ENCODE data around the gene SLC12A6. TPM values are rescaled to one million over a fixed set of nuclear protein-coding genes. Genes with fewer than 3 reads are reported as not detected.

Gene SLC12A6
- total and polyA plus RNA-seq, 2 of the 13 experiments (the other 11 are each of a cell fraction or from before 2014, with no cell fraction given) = 15.2 to 30.1 TPM

DNA sequence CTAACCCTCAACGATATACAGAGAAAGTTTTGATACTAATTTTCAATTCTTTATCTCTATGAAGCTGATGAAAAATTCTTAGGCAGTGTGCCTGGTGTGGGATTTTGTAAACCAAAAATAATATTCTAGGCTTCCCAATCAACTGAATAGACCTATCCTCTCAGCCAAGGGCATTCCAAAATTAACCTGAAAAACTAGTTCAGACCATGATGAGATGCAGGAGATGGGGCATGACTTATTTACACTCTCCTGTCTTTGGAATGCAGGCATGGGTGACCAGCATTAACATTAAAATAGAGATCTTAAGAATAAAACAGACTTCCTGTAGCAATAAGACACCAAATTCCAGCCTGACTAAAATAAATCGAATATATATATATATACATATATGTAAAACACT is 37.2 kb upstream of the SLC12A6 start:
- BruUV-seq (replicated peaks) = no TSS peak
- whole genome bisulfite sequencing (ENCODE audit: low lambda C conversion rate) = 3% methylated on average over 2 of the region's 2 CpGs
- Histone ChIP-seq H3K4me1 (ENCODE audit: insufficient read depth, low read length) (no peaks in the 10 kb centered on the region), H3K9ac (ENCODE audit: insufficient read depth, low read depth, low read length) (no peak overlapping the region), H3K27ac (ENCODE audit: extremely low read length, insufficient read depth, low read length) (no peak overlapping the region), H3K79me2 (ENCODE audit: insufficient read depth, low read length) (no peaks in the 10 kb centered on the region), H3K4me3 (replicated peaks in 1 of 3; ENCODE audit: insufficient read depth in 1 of 3, low read depth in 2 of 3, low read length in 3 of 3) (no peak overlapping the region), H3K27me3 (ENCODE audit: control insufficient read depth in 1 of 2, insufficient read depth in 2 of 2, low read length in 2 of 2) (no peaks in the 10 kb centered on the region; a peak in 1 of 5 replicates), H3K4me2 (ENCODE audit: low read depth, low read length) (no peak overlapping the region), H2AFZ (ENCODE audit: low read length) (no peak overlapping the region), H3K9me3 (ENCODE audit: low read length) (no peaks in the 10 kb centered on the region), H4K20me1 (ENCODE audit: insufficient read depth, low read length) (no peaks in the 10 kb centered on the region), H3K36me3 (replicated peaks in 1 of 2; ENCODE audit: control insufficient read depth in 1 of 2, insufficient read depth in 2 of 2, low read length in 2 of 2) (no peaks in the 10 kb centered on the region)
- intact Hi-C loops (cut with micrococcal nuclease; ENCODE audit: unreplicated experiment) = no loop called here
- CTCF ChIA-PET (ENCODE audit: low intra/inter-chr PET ratio, low total read pairs) = no interaction called here
- in situ Hi-C loops (cut with HindIII; ENCODE audit: extremely low pct_ligation_motif_present, low pct_unique_long_range_greater_than_20kb) = loop anchor here (10.0 to 25.0 kb wide), 2 partner anchors 140 to 313 kb away; no protein-coding TSS in a partner anchor
- FAIRE-seq = no peak
- POLR2A ChIA-PET = no interaction called here
- no peak for TF ChIP-seq POGZ (CRISPR knock-in tag; IDR thresholded peaks at IDR 0.05)
- no peak for ATAC-seq
- DNase-seq (ENCODE audit: low spot score) = no peak

DNA sequence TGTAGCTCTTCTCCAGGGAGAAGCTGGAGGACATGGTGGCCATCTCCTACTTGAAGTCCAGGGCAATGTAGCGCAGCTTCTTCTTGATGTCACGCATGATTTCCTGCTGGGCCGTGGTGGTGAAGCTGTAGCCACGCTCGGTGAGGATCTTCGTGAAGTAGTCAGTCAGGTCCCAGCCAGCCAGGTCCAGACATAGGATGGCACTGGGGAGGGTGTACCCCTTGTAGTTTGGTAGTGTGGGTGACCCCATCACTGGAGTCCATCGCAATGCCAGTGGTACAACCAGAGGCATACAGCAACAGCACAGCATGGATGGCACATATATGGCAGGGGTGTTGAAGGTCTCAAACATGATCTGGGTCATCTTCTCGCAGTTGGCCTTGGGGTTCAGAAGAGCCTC is 36.4 kb upstream of the SLC12A6 start:
- H3K27me3 ChIP-seq (ENCODE audit: control insufficient read depth in 1 of 2, insufficient read depth in 2 of 2, low read length in 2 of 2) = no peaks in the 10 kb centered on the region; a peak in 1 of 5 replicates
- TF ChIP-seq, protein P1, sequence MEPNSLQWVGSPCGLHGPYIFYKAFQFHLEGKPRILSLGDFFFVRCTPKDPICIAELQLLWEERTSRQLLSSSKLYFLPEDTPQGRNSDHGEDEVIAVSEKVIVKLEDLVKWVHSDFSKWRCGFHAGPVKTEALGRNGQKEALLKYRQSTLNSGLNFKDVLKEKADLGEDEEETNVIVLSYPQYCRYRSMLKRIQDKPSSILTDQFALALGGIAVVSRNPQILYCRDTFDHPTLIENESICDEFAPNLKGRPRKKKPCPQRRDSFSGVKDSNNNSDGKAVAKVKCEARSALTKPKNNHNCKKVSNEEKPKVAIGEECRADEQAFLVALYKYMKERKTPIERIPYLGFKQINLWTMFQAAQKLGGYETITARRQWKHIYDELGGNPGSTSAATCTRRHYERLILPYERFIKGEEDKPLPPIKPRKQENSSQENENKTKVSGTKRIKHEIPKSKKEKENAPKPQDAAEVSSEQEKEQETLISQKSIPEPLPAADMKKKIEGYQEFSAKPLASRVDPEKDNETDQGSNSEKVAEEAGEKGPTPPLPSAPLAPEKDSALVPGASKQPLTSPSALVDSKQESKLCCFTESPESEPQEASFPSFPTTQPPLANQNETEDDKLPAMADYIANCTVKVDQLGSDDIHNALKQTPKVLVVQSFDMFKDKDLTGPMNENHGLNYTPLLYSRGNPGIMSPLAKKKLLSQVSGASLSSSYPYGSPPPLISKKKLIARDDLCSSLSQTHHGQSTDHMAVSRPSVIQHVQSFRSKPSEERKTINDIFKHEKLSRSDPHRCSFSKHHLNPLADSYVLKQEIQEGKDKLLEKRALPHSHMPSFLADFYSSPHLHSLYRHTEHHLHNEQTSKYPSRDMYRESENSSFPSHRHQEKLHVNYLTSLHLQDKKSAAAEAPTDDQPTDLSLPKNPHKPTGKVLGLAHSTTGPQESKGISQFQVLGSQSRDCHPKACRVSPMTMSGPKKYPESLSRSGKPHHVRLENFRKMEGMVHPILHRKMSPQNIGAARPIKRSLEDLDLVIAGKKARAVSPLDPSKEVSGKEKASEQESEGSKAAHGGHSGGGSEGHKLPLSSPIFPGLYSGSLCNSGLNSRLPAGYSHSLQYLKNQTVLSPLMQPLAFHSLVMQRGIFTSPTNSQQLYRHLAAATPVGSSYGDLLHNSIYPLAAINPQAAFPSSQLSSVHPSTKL (CRISPR knock-in tag; IDR thresholded peaks at IDR 0.05) = no peak
- no peak for TF ChIP-seq SNAPC4 (CRISPR knock-in tag; IDR thresholded peaks at IDR 0.05)
- TF ChIP-seq, protein P2, sequence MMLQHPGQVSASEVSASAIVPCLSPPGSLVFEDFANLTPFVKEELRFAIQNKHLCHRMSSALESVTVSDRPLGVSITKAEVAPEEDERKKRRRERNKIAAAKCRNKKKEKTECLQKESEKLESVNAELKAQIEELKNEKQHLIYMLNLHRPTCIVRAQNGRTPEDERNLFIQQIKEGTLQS (CRISPR knock-in tag; IDR thresholded peaks at IDR 0.05) = no peak
- no peaks in the 10 kb centered on the region for H3K9me3 ChIP-seq (ENCODE audit: low read length)
- in situ Hi-C loops (cut with HindIII; ENCODE audit: extremely low pct_ligation_motif_present, low pct_unique_long_range_greater_than_20kb) = loop anchor here (10.0 to 25.0 kb wide), 2 partner anchors 139 to 312 kb away; no protein-coding TSS in a partner anchor
- H3K27ac ChIP-seq (ENCODE audit: extremely low read length, insufficient read depth, low read length) = no peak overlapping the region
- no peaks in the 10 kb centered on the region for H3K36me3 ChIP-seq (replicated peaks in 1 of 2; ENCODE audit: control insufficient read depth in 1 of 2, insufficient read depth in 2 of 2, low read length in 2 of 2)
- ATAC-seq = no peak
- no peak overlapping the region for H3K4me3 ChIP-seq (replicated peaks in 1 of 3; ENCODE audit: insufficient read depth in 1 of 3, low read depth in 2 of 3, low read length in 3 of 3)
- POLR2A ChIA-PET = no interaction called here
- FAIRE-seq = no peak
- DNase-seq (ENCODE audit: low spot score) = no peak
- H3K4me1 ChIP-seq (ENCODE audit: insufficient read depth, low read length) = no peaks in the 10 kb centered on the region
- H4K20me1 ChIP-seq (ENCODE audit: insufficient read depth, low read length) = no peaks in the 10 kb centered on the region
- 33% methylated on average over 2 of the region's 8 CpGs for WGBS (ENCODE audit: low lambda C conversion rate)
- no peak overlapping the region for H2AFZ ChIP-seq (ENCODE audit: low read length)
- no peak overlapping the region for H3K9ac ChIP-seq (ENCODE audit: insufficient read depth, low read depth, low read length)
- H3K79me2 ChIP-seq (ENCODE audit: insufficient read depth, low read length) = no peaks in the 10 kb centered on the region
- CTCF ChIA-PET (ENCODE audit: low intra/inter-chr PET ratio, low total read pairs) = no interaction called here
- intact Hi-C loops (cut with micrococcal nuclease; ENCODE audit: unreplicated experiment) = no loop called here
- no TSS peak for BruUV-seq (replicated peaks)
- H3K4me2 ChIP-seq (ENCODE audit: low read depth, low read length) = no peak overlapping the region

All from HepG2 (cell line).